C4-2B (cell line): ENCODE measurements around the gene AP5B1.
"Not testable (repeated sequence)": the region's sequence is repeated elsewhere in the genome, so short reads cannot be mapped to it uniquely, and the experiment has no call there.

Source experiments
- H3K27ac ChIP-seq: fragments of 450-650 bp; 2 replicates; pipeline ENCODE4 v1.5.1; 2017
- ZFX ChIP-seq: fragments of 450-650 bp; IDR thresholded peaks from 2 replicates; pipeline ENCODE4 v1.6.1; 2017
- TF ChIP-seq, protein P1 (sequence below): fragments of 450-650 bp; conservative IDR thresholded peaks from 2 replicates; pipeline ENCODE4 v1.5.1; 2017; ENCODE audit warnings: mild to moderate bottlenecking

The AP5B1 gene

DNA sequence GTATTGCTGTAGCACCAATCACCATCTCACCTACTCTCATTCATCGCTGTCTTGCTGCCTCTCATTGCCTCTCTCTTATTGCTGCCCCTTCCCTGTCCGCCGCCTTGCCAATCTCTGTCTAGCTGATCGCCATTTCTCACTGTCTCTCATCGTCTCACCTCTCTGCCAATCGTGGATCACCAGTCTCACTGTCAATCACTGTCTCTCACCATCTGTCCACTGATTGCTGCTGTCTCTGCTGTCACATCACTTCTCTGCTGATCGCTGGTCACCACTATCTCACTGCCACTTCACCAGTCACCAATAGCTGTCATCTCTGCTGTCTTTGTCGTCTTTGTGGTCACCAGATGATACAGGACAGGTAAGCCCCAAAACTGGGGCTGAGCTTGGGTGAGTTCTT, 39.6 kb downstream of the AP5B1 start:
- H3K27ac ChIP-seq, result no peak overlapping the region
- no peak for TF ChIP-seq ZFX
- TF ChIP-seq, protein P1, sequence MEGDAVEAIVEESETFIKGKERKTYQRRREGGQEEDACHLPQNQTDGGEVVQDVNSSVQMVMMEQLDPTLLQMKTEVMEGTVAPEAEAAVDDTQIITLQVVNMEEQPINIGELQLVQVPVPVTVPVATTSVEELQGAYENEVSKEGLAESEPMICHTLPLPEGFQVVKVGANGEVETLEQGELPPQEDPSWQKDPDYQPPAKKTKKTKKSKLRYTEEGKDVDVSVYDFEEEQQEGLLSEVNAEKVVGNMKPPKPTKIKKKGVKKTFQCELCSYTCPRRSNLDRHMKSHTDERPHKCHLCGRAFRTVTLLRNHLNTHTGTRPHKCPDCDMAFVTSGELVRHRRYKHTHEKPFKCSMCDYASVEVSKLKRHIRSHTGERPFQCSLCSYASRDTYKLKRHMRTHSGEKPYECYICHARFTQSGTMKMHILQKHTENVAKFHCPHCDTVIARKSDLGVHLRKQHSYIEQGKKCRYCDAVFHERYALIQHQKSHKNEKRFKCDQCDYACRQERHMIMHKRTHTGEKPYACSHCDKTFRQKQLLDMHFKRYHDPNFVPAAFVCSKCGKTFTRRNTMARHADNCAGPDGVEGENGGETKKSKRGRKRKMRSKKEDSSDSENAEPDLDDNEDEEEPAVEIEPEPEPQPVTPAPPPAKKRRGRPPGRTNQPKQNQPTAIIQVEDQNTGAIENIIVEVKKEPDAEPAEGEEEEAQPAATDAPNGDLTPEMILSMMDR, result no peak

GRCh38 chr11:65739022-65739421, 41.8 kb downstream of the AP5B1 start:
- no peak overlapping the region for H3K27ac ChIP-seq
- TF ChIP-seq, protein P1, result no peak
- TF ChIP-seq ZFX, result no peak

GRCh38 chr11:65736810-65737209, 44.0 kb downstream of the AP5B1 start:
- no peak overlapping the region for H3K27ac ChIP-seq
- TF ChIP-seq, protein P1, result no peak
- no peak for TF ChIP-seq ZFX

GRCh38 chr11:65735111-65735510, 45.7 kb downstream of the AP5B1 start:
- not testable (repeated sequence) for H3K27ac ChIP-seq

- no peak overlapping the region for H3K27ac ChIP-seq
- TF ChIP-seq, protein P1, result no peak
- TF ChIP-seq ZFX, result no peak
These were observed 50.3 kb downstream of the AP5B1 start for GRCh38 chr11:65730461-65730860.

GRCh38 chr11:65727865-65728264, 52.9 kb downstream of the AP5B1 start:
- TF ChIP-seq, protein P1, result no peak
- H3K27ac ChIP-seq, result no peak overlapping the region

DNA sequence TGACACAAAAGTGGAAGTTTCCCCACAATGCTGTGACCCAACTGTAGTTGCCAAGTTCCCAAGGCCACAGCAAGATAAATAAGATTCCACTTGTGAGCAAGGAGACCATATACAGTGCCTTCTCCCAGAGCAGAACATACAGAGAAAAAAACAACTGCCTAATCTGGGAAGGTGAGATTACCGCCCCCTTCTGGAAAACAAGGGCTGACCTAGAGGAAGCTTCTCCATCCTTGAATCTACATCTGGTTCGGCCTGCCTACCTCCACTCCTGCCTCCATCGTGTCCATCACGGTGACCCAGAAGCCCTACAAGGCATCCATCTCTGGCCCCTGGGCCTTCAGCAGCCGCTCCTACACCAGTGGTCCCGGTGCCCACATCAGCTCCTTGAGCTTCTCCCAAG, 54.1 kb downstream of the AP5B1 start:
- TF ChIP-seq, protein P1, result peak; percentile 31; the same call in 1 of the 2 replicates
- no peak for TF ChIP-seq ZFX
- no peak overlapping the region for H3K27ac ChIP-seq
